Measurements from ENCODE around the gene ESR2. TPM values are rescaled to one million over a fixed set of nuclear protein-coding genes. Genes with fewer than 3 reads are reported as not detected.
"Not testable (repeated sequence)": the region's sequence is repeated elsewhere in the genome, so short reads cannot be mapped to it uniquely, and the experiment has no call there.

ESR2 gene
- total RNA-seq, 2 experiments from 2014 or later = 0.16 TPM; not detected in 1

DNA sequence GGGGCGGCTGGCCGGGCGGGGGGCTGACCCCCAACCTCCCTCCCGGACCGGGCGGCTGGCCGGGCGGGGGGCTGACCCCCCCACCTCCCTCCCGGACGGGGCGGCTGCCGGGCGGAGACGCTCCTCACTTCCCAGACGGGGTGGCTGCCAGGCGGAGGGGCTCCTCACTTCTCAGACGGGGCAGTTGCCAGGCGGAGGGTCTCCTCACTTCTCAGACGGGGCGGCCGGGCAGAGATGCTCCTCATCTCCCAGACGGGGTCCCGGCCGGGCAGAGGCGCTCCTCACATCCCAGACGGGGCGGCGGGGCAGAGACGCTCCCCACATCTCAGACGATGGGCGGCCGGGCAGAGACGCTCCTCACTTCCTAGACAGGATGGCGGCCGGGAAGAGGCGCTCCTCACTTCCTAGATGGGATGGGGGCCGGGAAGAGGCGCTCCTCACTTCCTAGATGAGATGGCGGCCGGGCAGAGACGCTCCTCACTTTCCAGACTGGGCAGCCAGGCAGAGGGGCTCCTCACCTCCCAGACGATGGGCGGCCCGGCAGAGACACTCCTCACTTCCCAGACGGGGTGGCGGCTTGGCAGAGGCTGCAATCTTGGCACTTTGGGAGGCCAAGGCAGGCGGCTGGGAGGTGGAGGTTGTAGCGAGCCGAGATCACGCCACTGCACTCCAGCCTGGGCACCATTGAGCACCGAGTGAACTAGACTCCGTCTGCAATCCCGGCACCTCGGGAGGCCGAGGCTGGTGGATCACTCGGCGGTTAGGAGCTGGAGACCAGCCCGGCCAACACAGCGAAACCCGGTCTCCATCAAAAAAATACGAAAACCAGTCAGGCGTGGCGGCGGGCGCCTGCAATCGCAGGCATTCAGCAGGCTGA lies 256.1 kb downstream of the ESR2 start:
- H3K4me1 Mint-ChIP-seq (ENCODE audit: low read depth); H3K27me3 Mint-ChIP-seq (ENCODE audit: low read depth); DNase-seq; CTCF ChIA-PET; H3K9me3 Mint-ChIP-seq (ENCODE audit: insufficient read depth); ATAC-seq; POLR2A ChIA-PET; H3K27ac Mint-ChIP-seq; H3K4me3 Mint-ChIP-seq: not testable (repeated sequence)
- H3K36me3 Mint-ChIP-seq (ENCODE audit: low read depth) = peaks cover 58% of the 10 kb centered on the region

DNA sequence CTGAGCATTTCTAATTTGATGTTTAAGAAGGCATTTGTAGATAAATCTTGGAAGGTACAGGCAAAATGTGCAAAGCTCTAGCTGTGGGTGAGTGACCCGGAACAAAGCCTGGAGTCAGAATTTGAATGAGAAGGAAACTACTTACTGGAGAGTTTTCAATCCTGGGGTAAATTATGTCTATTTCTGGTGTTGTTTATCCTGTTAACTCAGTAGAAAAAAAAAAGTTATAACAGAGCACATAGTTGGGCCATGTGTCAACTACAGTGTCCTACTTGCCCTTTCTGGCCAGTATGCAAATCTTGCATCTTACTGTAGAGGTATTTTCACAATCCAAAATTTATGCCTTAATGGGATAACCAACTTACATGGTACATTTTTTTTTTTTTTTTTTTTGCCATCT lies 259.0 kb downstream of the ESR2 start:
- Mint-ChIP-seq H3K4me3 (no peak overlapping the region), H3K9me3 (ENCODE audit: insufficient read depth) (no peaks in the 10 kb centered on the region), H3K27me3 (ENCODE audit: low read depth) (no peaks in the 10 kb centered on the region), H3K4me1 (ENCODE audit: low read depth) (peaks cover 2% of the 10 kb centered on the region), H3K27ac (no peak overlapping the region), H3K36me3 (ENCODE audit: low read depth) (peaks cover 58% of the 10 kb centered on the region)
- DNase-seq = no peak
- ATAC-seq = no peak
- CTCF ChIA-PET = interaction anchor here (0.7 kb wide), 1 partner anchor 563 kb away, joined by 3 read pairs; no protein-coding TSS in a partner anchor
- POLR2A ChIA-PET = interaction anchor here (0.7 kb wide), 1 partner anchor 133 kb away, joined by 3 read pairs; no protein-coding TSS in a partner anchor

Small RNA genes lying within 50 kb of the gene (microRNA-seq; reads per million reads assigned to microRNA genes)
- gene MIR548H1 = not detected

Other genes starting within 250 kb of the ESR2 start
- gene MTHFD1, start 94.0 kb upstream of the ESR2 start, total RNA-seq = 100 to 1,000 TPM; 231 to 238 TPM
- gene AKAP5, start 171.1 kb upstream of the ESR2 start, total RNA-seq = 1 to 10 TPM; 1.9 to 2.1 TPM
- gene ZBTB25, start 209.5 kb upstream of the ESR2 start, total RNA-seq = 10 to 100 TPM; 26.2 to 28.2 TPM
- gene ZBTB1, start 210.4 kb upstream of the ESR2 start, total RNA-seq = 10 to 100 TPM; 58.3 to 61.7 TPM
- 1 to 10 TPM; 1.7 to 2.2 TPM for gene HSPA2, start 246.4 kb upstream of the ESR2 start, total RNA-seq

All from activated CD8-positive, alpha-beta T cell treated with anti-CD3 and anti-CD28 coated beads, Interleukin-2, amount 10 ng/mL, durations not matched to agents 7 days and 5 days (primary cell).